A673 (cell line): Measurements from ENCODE around the gene CASP9.

ENCODE experiments used
- CTCF ChIP-seq: fragments of 300-800, 200-600 bp; sonication (generic); conservative IDR thresholded peaks from 2 replicates; pipeline ENCODE4 v1.5.1; 2017; ENCODE audit warnings: low read depth, mild to moderate bottlenecking, antibody characterized with exemption, low read length, moderate library complexity, mixed read lengths
- EZH2 ChIP-seq: fragments of 200-600 bp; sonication (generic); IDR thresholded peaks from 2 replicates; pipeline ENCODE4 v1.6.1; 2017; ENCODE audit warnings: borderline replicate concordance, low read depth, mild to moderate bottlenecking, mixed read lengths, antibody characterized with exemption, low read length; ENCODE audit not compliant: poor library complexity, severe bottlenecking

- TF ChIP-seq CTCF (no peak), EZH2 (no peak)
These were observed at the start of gene CASP9 for GRCh38 chr1:15524021-15524282.
